Panc1 (cell line): ENCODE data around the gene RAB10. TPM values are rescaled to one million over a fixed set of nuclear protein-coding genes. Genes with fewer than 3 reads are reported as not detected.

ENCODE experiments used
- ATAC-seq: fragments of 200-7000 bp; cut with Tn5 transposase; 2 replicates; pipeline ENCODE4 v1.9.1; 2020; ENCODE audit warnings: mild to moderate bottlenecking, moderate library complexity
- BruUV-seq: library from RNA; stranded (reverse); fragments of 400-500 nt; replicated peaks from 2 replicates; lab custom pipeline; 2021; lab: Mats Ljungman, UMichigan
- CTCF ChIA-PET: fragments of 300-600 bp; sonication (Branson Sonifier 250); formaldehyde crosslinking; loops from one replicate; lab custom pipeline; 2022; ENCODE audit warnings: antibody characterized with exemption; lab: Charles Lee
- POLR2A ChIA-PET: fragments of 300-600 bp; sonication (Branson Sonifier 250); formaldehyde crosslinking; loops from one replicate; lab custom pipeline; 2022; ENCODE audit warnings: antibody characterized with exemption; lab: Charles Lee
- DNase-seq: peaks from one replicate; pipeline ENCODE4 v3.0.0-alpha.2; 2010; ENCODE audit warnings: low read depth, low spot score
- H3K27ac ChIP-seq: 2 replicates; pipeline ENCODE4 v1.5.1; 2011; ENCODE audit warnings: mild to moderate bottlenecking, low read length, inconsistent platforms
- H3K27me3 ChIP-seq: fragments of 200-500 bp; sonication (Bioruptor generic); 2 replicates; pipeline ENCODE4 v1.6.0; 2014; ENCODE audit warnings: low read length, inconsistent platforms; ENCODE audit not compliant: control insufficient read depth, insufficient read depth
- H3K36me3 ChIP-seq: fragments of 200-500 bp; sonication (Bioruptor generic); 2 replicates; pipeline ENCODE4 v1.5.1; 2014; ENCODE audit warnings: inconsistent platforms, mild to moderate bottlenecking, low read length, moderate library complexity; ENCODE audit not compliant: control insufficient read depth, insufficient read depth
- H3K4me1 ChIP-seq: 2 replicates; pipeline ENCODE4 v1.5.1; 2011; ENCODE audit warnings: inconsistent platforms, mild to moderate bottlenecking, low read length, moderate library complexity; ENCODE audit not compliant: control insufficient read depth, insufficient read depth
- H3K4me3 ChIP-seq, 2 experiments: 2 replicates each; pipeline ENCODE4 v1.5.1; 2011 to 2012; ENCODE audit warnings: low read depth in 2 of 2, low read length in 2 of 2, mild to moderate bottlenecking in 2 of 2, inconsistent platforms in 1 of 2, moderate library complexity in 1 of 2
- H3K9me3 ChIP-seq: fragments of 200-500 bp; sonication (Bioruptor generic); 2 replicates; pipeline ENCODE4 v1.5.1; 2014; ENCODE audit warnings: low read depth, mild to moderate bottlenecking, inconsistent platforms, low read length, moderate library complexity; ENCODE audit not compliant: control insufficient read depth, insufficient read depth
- POLR2AphosphoS5 ChIP-seq: IDR thresholded peaks from 2 replicates; pipeline ENCODE4 v1.6.1; 2012; ENCODE audit warnings: mild to moderate bottlenecking, low read depth, low read length, moderate library complexity
- SIN3A ChIP-seq: IDR thresholded peaks from 2 replicates; pipeline ENCODE4 v1.6.1; 2012; ENCODE audit warnings: low read depth, mild to moderate bottlenecking, low read length, moderate library complexity, borderline replicate concordance; ENCODE audit not compliant: insufficient read depth
- TCF7L2 ChIP-seq: IDR thresholded peaks from 2 replicates; pipeline ENCODE4 v1.6.1; 2011; ENCODE audit warnings: mild to moderate bottlenecking, low read depth, low read length, inconsistent platforms
- in situ Hi-C: cut with HindIII; loops from 2 replicates; pipeline ENCODE4 v1.10.0; 2016; ENCODE audit warnings: low sequenced_read_pairs, low pct_unique_long_range_greater_than_20kb
- intact Hi-C: fragments of 100-400 bp; cut with micrococcal nuclease; formaldehyde crosslinking; loops from one replicate; pipeline ENCODE4 v1.10.0; 2022; ENCODE audit not compliant: unreplicated experiment
- total RNA-seq: library from RNA; stranded (reverse); gene quantifications from one replicate; pipeline ENCODE4 v1.2.1, GENCODE V29; 2021; ENCODE audit not compliant: unreplicated experiment
- TF ChIP-seq, protein P1 (sequence below), 2 experiments: IDR thresholded peaks; 2 replicates each; pipeline ENCODE4 v1.6.1; 2011 to 2012; ENCODE audit warnings: low read depth in 2 of 2, control low read depth in 1 of 2, low read length in 1 of 2, mild to moderate bottlenecking in 1 of 2, moderate library complexity in 1 of 2; ENCODE audit not compliant: insufficient read depth in 1 of 2
- TF ChIP-seq, protein P2 (sequence below): fragments of 450-650 bp; IDR thresholded peaks from 2 replicates; pipeline ENCODE4 v1.5.1; 2017; ENCODE audit warnings: mild to moderate bottlenecking

The RAB10 gene
- total RNA-seq, 1 experiment from 2014 or later, result 208 TPM

DNA sequence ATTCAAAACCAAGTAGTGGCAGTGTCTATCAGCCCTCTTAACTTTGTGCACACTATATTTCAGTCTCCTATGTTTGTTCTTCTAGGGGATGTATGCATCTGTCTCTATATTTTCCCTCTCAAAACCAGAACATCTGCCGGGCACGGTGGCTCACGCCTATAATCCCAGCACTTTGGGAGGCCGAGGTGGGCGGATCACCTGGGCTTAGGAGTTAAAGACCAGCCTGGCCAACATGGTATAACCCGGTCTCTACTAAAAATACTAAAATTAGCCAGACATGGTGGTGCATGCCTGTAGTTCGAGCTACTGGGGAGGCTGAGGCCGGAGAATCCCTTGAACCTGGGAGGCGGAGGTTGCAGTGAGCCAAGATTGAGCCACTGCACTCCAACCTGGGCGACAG is 129.1 kb downstream of the RAB10 start:
- no peak overlapping the region for H3K4me3 ChIP-seq
- CTCF ChIA-PET, result no interaction called here
- no peaks in the 10 kb centered on the region for H3K36me3 ChIP-seq
- POLR2A ChIA-PET, result no interaction called here
- no peak for TF ChIP-seq TCF7L2
- no peak for TF ChIP-seq SIN3A
- TF ChIP-seq, protein P1, sequence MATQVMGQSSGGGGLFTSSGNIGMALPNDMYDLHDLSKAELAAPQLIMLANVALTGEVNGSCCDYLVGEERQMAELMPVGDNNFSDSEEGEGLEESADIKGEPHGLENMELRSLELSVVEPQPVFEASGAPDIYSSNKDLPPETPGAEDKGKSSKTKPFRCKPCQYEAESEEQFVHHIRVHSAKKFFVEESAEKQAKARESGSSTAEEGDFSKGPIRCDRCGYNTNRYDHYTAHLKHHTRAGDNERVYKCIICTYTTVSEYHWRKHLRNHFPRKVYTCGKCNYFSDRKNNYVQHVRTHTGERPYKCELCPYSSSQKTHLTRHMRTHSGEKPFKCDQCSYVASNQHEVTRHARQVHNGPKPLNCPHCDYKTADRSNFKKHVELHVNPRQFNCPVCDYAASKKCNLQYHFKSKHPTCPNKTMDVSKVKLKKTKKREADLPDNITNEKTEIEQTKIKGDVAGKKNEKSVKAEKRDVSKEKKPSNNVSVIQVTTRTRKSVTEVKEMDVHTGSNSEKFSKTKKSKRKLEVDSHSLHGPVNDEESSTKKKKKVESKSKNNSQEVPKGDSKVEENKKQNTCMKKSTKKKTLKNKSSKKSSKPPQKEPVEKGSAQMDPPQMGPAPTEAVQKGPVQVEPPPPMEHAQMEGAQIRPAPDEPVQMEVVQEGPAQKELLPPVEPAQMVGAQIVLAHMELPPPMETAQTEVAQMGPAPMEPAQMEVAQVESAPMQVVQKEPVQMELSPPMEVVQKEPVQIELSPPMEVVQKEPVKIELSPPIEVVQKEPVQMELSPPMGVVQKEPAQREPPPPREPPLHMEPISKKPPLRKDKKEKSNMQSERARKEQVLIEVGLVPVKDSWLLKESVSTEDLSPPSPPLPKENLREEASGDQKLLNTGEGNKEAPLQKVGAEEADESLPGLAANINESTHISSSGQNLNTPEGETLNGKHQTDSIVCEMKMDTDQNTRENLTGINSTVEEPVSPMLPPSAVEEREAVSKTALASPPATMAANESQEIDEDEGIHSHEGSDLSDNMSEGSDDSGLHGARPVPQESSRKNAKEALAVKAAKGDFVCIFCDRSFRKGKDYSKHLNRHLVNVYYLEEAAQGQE (IDR thresholded peaks at IDR 0.05; ENCODE audit: insufficient read depth in 1 of 2, low read depth in 2 of 2, low read length in 1 of 2), result no peak
- TF ChIP-seq, protein P2, sequence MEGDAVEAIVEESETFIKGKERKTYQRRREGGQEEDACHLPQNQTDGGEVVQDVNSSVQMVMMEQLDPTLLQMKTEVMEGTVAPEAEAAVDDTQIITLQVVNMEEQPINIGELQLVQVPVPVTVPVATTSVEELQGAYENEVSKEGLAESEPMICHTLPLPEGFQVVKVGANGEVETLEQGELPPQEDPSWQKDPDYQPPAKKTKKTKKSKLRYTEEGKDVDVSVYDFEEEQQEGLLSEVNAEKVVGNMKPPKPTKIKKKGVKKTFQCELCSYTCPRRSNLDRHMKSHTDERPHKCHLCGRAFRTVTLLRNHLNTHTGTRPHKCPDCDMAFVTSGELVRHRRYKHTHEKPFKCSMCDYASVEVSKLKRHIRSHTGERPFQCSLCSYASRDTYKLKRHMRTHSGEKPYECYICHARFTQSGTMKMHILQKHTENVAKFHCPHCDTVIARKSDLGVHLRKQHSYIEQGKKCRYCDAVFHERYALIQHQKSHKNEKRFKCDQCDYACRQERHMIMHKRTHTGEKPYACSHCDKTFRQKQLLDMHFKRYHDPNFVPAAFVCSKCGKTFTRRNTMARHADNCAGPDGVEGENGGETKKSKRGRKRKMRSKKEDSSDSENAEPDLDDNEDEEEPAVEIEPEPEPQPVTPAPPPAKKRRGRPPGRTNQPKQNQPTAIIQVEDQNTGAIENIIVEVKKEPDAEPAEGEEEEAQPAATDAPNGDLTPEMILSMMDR, result no peak
- no peak for TF ChIP-seq POLR2AphosphoS5
- DNase-seq (no peak), ATAC-seq (no peak)
- no peaks in the 10 kb centered on the region for H3K9me3 ChIP-seq
- in situ Hi-C loops, result no loop called here
- no peaks in the 10 kb centered on the region for H3K4me1 ChIP-seq
- intact Hi-C loops, result no loop called here
- no peak overlapping the region for H3K27ac ChIP-seq
- no peaks in the 10 kb centered on the region for H3K27me3 ChIP-seq
- BruUV-seq, result no TSS peak

DNA sequence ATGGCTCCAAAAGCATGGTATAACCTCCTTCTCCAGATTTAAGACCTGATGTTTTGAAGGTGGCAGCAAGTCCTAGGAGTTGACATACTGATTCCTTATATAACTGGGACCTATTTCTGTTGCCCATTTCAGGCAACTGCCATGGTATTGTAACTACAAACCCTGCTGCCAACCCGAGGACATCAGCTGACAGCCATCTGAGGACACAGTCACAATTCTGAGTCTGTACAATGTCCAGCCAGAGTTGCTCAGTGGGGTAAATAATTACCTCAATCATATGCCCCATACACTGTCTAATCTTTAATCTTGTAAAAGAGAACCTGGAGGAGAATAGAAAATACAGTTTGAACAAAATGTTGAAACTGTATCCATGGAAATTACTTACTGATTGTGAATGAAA is 130.3 kb downstream of the RAB10 start:
- H3K27ac ChIP-seq, result no peak overlapping the region
- ATAC-seq (no peak), DNase-seq (no peak)
- no peak for TF ChIP-seq SIN3A
- TF ChIP-seq, protein P1 (IDR thresholded peaks at IDR 0.05; ENCODE audit: insufficient read depth in 1 of 2, low read depth in 2 of 2, low read length in 1 of 2), result no peak
- TF ChIP-seq, protein P2, result no peak
- no peak for TF ChIP-seq TCF7L2
- TF ChIP-seq POLR2AphosphoS5, result no peak
- ChIA-PET CTCF (no interaction called here), POLR2A (no interaction called here)
- BruUV-seq, result no TSS peak
- in situ Hi-C loops, result no loop called here
- H3K27me3 ChIP-seq, result no peaks in the 10 kb centered on the region
- H3K4me3 ChIP-seq, result no peak overlapping the region
- H3K36me3 ChIP-seq, result no peaks in the 10 kb centered on the region
- intact Hi-C loops, result no loop called here
- H3K4me1 ChIP-seq, result no peaks in the 10 kb centered on the region
- H3K9me3 ChIP-seq, result no peaks in the 10 kb centered on the region
